NB4 (cell line): Measurements from ENCODE around the gene RNF150.

Source experiments
- DNase-seq: peaks from one replicate; pipeline ENCODE4 v3.0.0; 2010; ENCODE audit warnings: low read depth
- H3K4me3 ChIP-seq: one replicate; pipeline ENCODE4 v1.5.1; 2011; ENCODE audit warnings: mild to moderate bottlenecking, low read depth, low read length, moderate library complexity
- MAX ChIP-seq: IDR thresholded peaks from 2 replicates; pipeline ENCODE4 v1.6.1; 2011; ENCODE audit warnings: low read depth, low read length
- MYC ChIP-seq: IDR thresholded peaks from 2 replicates; pipeline ENCODE4 v1.6.1; 2011; ENCODE audit warnings: low read depth, low read length
- POLR2A ChIP-seq: IDR thresholded peaks from 2 replicates; pipeline ENCODE4 v1.6.1; 2011; ENCODE audit warnings: mild to moderate bottlenecking; ENCODE audit not compliant: insufficient read length; ENCODE audit errors: extremely low read depth
- TF ChIP-seq, protein P1 (sequence below): IDR thresholded peaks from one replicate; pipeline ENCODE4 v1.5.1; 2012; ENCODE audit warnings: low read depth, low read length

The RNF150 gene

DNA sequence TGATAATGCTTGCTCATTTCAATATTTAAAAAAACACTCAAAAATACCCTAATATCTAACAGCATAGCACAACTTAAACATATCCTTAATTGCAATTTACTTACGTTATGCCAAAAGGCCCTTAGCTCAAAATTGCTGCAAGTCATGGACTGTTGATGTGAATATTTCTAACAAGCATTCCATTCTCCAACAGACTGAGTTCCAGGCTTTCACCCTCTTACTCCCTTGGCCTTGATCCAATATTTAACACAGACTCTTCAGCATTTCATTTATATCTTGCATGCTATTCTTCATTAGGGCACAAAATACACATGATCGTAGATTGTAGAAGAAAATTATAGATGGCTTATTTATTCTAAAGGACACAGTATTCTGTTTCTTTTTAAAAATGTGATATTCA is 96.5 kb downstream of the RNF150 start:
- no peak overlapping the region for H3K4me3 ChIP-seq
- DNase-seq: no peak
- TF ChIP-seq MYC (no peak), POLR2A (no peak), MAX (no peak)

GRCh38 chr4:141035920-141036319 is 97.3 kb downstream of the RNF150 start:
- no peak overlapping the region for H3K4me3 ChIP-seq
- no peak for DNase-seq
- TF ChIP-seq POLR2A: no peak

DNA sequence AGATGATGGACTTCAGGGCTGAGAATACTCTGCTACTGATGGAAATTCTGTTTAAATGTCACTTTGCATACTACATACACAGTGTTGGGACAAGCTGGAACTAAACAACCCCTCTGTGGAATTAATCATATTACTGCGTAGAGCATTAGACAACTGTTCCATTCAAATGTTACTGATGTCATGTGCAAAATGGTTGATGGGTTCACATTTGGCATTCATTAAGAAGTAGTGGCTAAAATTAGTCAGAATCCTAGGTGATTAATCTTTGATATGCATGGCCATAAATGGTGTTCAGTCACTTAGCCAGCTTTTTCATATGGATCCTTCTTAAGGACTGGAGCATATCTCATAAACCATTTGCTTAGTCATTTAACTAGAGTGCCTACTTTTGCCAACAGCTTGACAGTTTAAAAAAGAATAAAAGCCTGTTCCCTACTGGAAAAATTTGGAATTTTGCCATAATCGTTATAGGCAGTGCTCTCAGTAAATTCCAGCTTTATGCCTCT is 105.2 kb downstream of the RNF150 start:
- TF ChIP-seq POLR2A (no peak), MAX (no peak), MYC (no peak)
- TF ChIP-seq, protein P1, sequence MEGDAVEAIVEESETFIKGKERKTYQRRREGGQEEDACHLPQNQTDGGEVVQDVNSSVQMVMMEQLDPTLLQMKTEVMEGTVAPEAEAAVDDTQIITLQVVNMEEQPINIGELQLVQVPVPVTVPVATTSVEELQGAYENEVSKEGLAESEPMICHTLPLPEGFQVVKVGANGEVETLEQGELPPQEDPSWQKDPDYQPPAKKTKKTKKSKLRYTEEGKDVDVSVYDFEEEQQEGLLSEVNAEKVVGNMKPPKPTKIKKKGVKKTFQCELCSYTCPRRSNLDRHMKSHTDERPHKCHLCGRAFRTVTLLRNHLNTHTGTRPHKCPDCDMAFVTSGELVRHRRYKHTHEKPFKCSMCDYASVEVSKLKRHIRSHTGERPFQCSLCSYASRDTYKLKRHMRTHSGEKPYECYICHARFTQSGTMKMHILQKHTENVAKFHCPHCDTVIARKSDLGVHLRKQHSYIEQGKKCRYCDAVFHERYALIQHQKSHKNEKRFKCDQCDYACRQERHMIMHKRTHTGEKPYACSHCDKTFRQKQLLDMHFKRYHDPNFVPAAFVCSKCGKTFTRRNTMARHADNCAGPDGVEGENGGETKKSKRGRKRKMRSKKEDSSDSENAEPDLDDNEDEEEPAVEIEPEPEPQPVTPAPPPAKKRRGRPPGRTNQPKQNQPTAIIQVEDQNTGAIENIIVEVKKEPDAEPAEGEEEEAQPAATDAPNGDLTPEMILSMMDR: no peak
- DNase-seq: no peak
- H3K4me3 ChIP-seq: no peak overlapping the region

DNA sequence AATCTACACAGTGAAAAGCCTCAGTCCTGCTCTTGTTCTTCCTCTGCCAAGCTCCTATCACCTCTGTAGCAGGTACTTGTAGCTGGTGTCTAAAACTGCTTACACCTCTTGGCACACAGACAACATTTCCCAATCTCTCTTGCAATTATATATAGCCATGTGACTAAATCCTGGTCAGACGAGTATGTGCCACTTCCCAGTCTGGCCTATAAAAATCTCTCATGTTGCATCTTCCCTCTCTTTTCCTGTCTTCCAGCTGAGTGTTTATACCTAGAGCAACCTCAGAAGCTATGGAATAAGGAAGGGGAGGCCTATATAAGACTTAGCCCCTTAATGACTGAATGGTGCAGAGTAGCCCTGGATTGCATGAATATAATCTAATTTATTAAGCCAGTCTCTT is 105.8 kb downstream of the RNF150 start:
- TF ChIP-seq MYC (no peak), MAX (no peak), POLR2A (no peak)
- TF ChIP-seq, protein P1: no peak
- DNase-seq: no peak
- no peak overlapping the region for H3K4me3 ChIP-seq

DNA sequence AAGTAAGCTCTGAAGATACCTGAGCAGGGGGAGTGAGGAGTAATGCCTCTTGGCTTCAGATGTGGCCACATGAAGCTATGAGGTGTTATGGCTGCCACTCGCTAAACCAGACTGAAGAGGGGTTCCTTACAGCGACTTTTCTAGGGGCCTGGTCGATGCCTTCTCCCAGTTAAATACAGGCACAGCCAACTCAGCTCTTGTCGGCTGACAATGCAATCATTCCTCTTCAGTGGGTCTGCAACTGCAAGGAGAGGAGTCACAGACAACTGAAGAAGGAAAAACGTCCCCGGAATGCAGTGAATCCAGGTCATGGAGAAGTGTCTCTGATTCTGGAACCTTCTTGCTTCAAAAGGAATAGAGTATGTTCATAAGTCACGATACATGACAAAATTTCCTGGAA is 106.4 kb downstream of the RNF150 start:
- TF ChIP-seq MYC: no peak
- TF ChIP-seq POLR2A: no peak
- no peak for TF ChIP-seq MAX
- TF ChIP-seq, protein P1: no peak
- no peak overlapping the region for H3K4me3 ChIP-seq
- DNase-seq: no peak

GRCh38 chr4:141023051-141023450 is 110.2 kb downstream of the RNF150 start:
- TF ChIP-seq MYC: no peak
- TF ChIP-seq MAX: no peak
- no peak for TF ChIP-seq POLR2A
- TF ChIP-seq, protein P1: no peak
- no peak overlapping the region for H3K4me3 ChIP-seq
- DNase-seq: no peak
